ENCODE measurements around the gene NUDT3.

NUDT3 gene

GRCh38 chr6:34321821-34322220 is 70.6 kb downstream of the NUDT3 start:
- DNase-seq (ENCODE audit: low read depth in 2 of 2), result no peak

- DNase-seq (ENCODE audit: low read depth in 2 of 2), result no peak
Observed at GRCh38 chr6:34319471-34319885, 73.0 kb downstream of the NUDT3 start.

- no peak for DNase-seq (ENCODE audit: low read depth in 2 of 2)
Observed at GRCh38 chr6:34318499-34319470, 73.7 kb downstream of the NUDT3 start.

- DNase-seq (ENCODE audit: low read depth in 2 of 2), result no peak
Observed at GRCh38 chr6:34317882-34318498, 74.5 kb downstream of the NUDT3 start.

- DNase-seq (ENCODE audit: low read depth in 2 of 2), result no peak
Observed at GRCh38 chr6:34317172-34317477, 75.3 kb downstream of the NUDT3 start.

GRCh38 chr6:34316431-34317171 is 75.9 kb downstream of the NUDT3 start:
- no peak for DNase-seq (ENCODE audit: low read depth in 2 of 2)

GRCh38 chr6:34315780-34316179 is 76.7 kb downstream of the NUDT3 start:
- no peak for DNase-seq (ENCODE audit: low read depth in 2 of 2)

- no peak for DNase-seq (ENCODE audit: low read depth in 2 of 2)
Observed at GRCh38 chr6:34315256-34315655, 77.2 kb downstream of the NUDT3 start.

GRCh38 chr6:34312259-34312658 is 80.2 kb downstream of the NUDT3 start:
- DNase-seq (ENCODE audit: low read depth in 2 of 2), result no peak

- DNase-seq (ENCODE audit: low read depth in 2 of 2), result no peak
Observed at GRCh38 chr6:34310817-34311216, 81.7 kb downstream of the NUDT3 start.

- no peak for DNase-seq (ENCODE audit: low read depth in 2 of 2)
Observed at GRCh38 chr6:34308483-34308882, 84.0 kb downstream of the NUDT3 start.

- no peak for DNase-seq (ENCODE audit: low read depth in 2 of 2)
Observed at GRCh38 chr6:34305982-34306708, 86.3 kb downstream of the NUDT3 start.

- DNase-seq (ENCODE audit: low read depth in 2 of 2), result no peak
Observed at GRCh38 chr6:34305497-34305896, 87.0 kb downstream of the NUDT3 start.

GRCh38 chr6:34304164-34304563 is 88.3 kb downstream of the NUDT3 start:
- DNase-seq (ENCODE audit: low read depth in 2 of 2), result no peak

GRCh38 chr6:34302929-34303328 is 89.5 kb downstream of the NUDT3 start:
- DNase-seq (ENCODE audit: low read depth in 2 of 2), result no peak

GRCh38 chr6:34301408-34301807 is 91.1 kb downstream of the NUDT3 start:
- no peak for DNase-seq (ENCODE audit: low read depth in 2 of 2)

- DNase-seq (ENCODE audit: low read depth in 2 of 2), result no peak
Observed at GRCh38 chr6:34300332-34300751, 92.1 kb downstream of the NUDT3 start.

GRCh38 chr6:34298941-34299340 is 93.5 kb downstream of the NUDT3 start:
- no peak for DNase-seq (ENCODE audit: low read depth in 2 of 2)

- no peak for DNase-seq (ENCODE audit: low read depth in 2 of 2)
Observed at GRCh38 chr6:34295721-34296120, 96.7 kb downstream of the NUDT3 start.

- no peak for DNase-seq (ENCODE audit: low read depth in 2 of 2)
Observed at GRCh38 chr6:34292954-34293353, 99.5 kb downstream of the NUDT3 start.

- no peak for DNase-seq (ENCODE audit: low read depth in 2 of 2)
Observed at GRCh38 chr6:34289137-34289536, 103.3 kb downstream of the NUDT3 start.

GRCh38 chr6:34288581-34288980 is 103.9 kb downstream of the NUDT3 start:
- DNase-seq (ENCODE audit: low read depth in 2 of 2), result no peak

Measured in stimulated activated CD8-positive, alpha-beta memory T cell treated with anti-CD3 and anti-CD28 coated beads, Interleukin-7, amount 100 ng/mL, for 4 hours (primary cell).